CD8-positive, alpha-beta memory T cell (primary cell): ENCODE data around the gene ABHD5. TPM values are rescaled to one million over a fixed set of nuclear protein-coding genes. Genes with fewer than 3 reads are reported as not detected.

Experiments used
- CTCF ChIA-PET: fragments of 350-600 bp; sonication (Branson Sonifier 250); formaldehyde crosslinking; loops from one replicate; lab custom pipeline; 2021; ENCODE audit warnings: antibody characterized with exemption; lab: Charles Lee
- POLR2A ChIA-PET: fragments of 350-600 bp; sonication (Branson Sonifier 250); formaldehyde crosslinking; loops from one replicate; lab custom pipeline; 2021; ENCODE audit warnings: antibody characterized with exemption; lab: Charles Lee
- DNase-seq, 5 donors: peaks; one replicate each; pipeline versions ENCODE4 v3.0.0 to v3.0.0-alpha.2; 2020 to 2022; ENCODE audit warnings: mixed read lengths in 1 of 5
- H3K27ac ChIP-seq: one replicate; pipeline ENCODE4 v1.7.0; 2013; ENCODE audit warnings: low read depth, mild to moderate bottlenecking, low read length, moderate library complexity
- H3K27me3 ChIP-seq: 2 replicates; pipeline ENCODE4 v1.7.0; 2013; ENCODE audit warnings: low read length, mild to moderate bottlenecking; ENCODE audit not compliant: insufficient read depth, poor library complexity, severe bottlenecking
- H3K36me3 ChIP-seq: 2 replicates; pipeline ENCODE4 v1.7.0; 2013; ENCODE audit warnings: mild to moderate bottlenecking, low read length, moderate library complexity; ENCODE audit not compliant: insufficient read depth
- H3K4me1 ChIP-seq: 2 replicates; pipeline ENCODE4 v1.7.0; 2013; ENCODE audit warnings: mild to moderate bottlenecking, low read length, moderate library complexity; ENCODE audit not compliant: insufficient read depth
- H3K4me3 ChIP-seq: 2 replicates; pipeline ENCODE4 v1.7.0; 2013; ENCODE audit warnings: mild to moderate bottlenecking, low read length
- H3K9me3 ChIP-seq: 2 replicates; pipeline ENCODE4 v1.7.0; 2013; ENCODE audit warnings: mild to moderate bottlenecking, low read length
- H3K27ac Mint-ChIP-seq, 8 donors: one replicate each; pipeline ENCODE4 v1.8.0; 2020 to 2021; ENCODE audit warnings: mixed read lengths in 8 of 8, mild to moderate bottlenecking in 6 of 8, inconsistent platforms in 3 of 8, moderate library complexity in 3 of 8
- H3K27me3 Mint-ChIP-seq, 2 donors: one replicate each; pipeline ENCODE4 v1.8.0; 2020 to 2021; ENCODE audit warnings: mixed read lengths in 2 of 2, mild to moderate bottlenecking in 1 of 2, moderate library complexity in 1 of 2
- H3K36me3 Mint-ChIP-seq, 3 donors: one replicate each; pipeline ENCODE4 v1.8.0; 2020 to 2021; ENCODE audit warnings: mixed read lengths in 3 of 3, inconsistent platforms in 1 of 3, mild to moderate bottlenecking in 1 of 3
- H3K4me1 Mint-ChIP-seq, 3 donors: one replicate each; pipeline ENCODE4 v1.8.0; 2020 to 2021; ENCODE audit warnings: mixed read lengths in 3 of 3, inconsistent platforms in 1 of 3, mild to moderate bottlenecking in 1 of 3
- H3K4me3 Mint-ChIP-seq, 7 donors: one replicate each; pipeline ENCODE4 v1.8.0; 2020 to 2021; ENCODE audit warnings: mixed read lengths in 7 of 7, mild to moderate bottlenecking in 6 of 7, moderate library complexity in 4 of 7, inconsistent platforms in 2 of 7
- H3K9me3 Mint-ChIP-seq, 5 donors: one replicate each; pipeline ENCODE4 v1.8.0; 2020 to 2022; ENCODE audit warnings: mixed read lengths in 5 of 5, mild to moderate bottlenecking in 3 of 5, moderate library complexity in 2 of 5, inconsistent platforms in 1 of 5
- polyA plus RNA-seq: library from polyadenylated mRNA; unstranded; fragments of 300-500 nt; fragmentation: Illumina TruSeq; gene quantifications from one replicate; pipeline ENCODE4 v1.2.3, GENCODE V29; 2021
- total RNA-seq, 2 experiments: library from RNA; stranded (reverse); gene quantifications; one replicate each; pipeline ENCODE4 v1.2.3, GENCODE V29; 2021

The ABHD5 gene
- total and polyA plus RNA-seq, 3 experiments from 2014 or later, result 6.8 to 18.0 (median 17.0) TPM

GRCh38 chr3:43707998-43708397, 17.3 kb downstream of the ABHD5 start:
- Histone ChIP-seq H3K36me3 (peaks cover 15% of the 10 kb centered on the region), H3K9me3 (no peaks in the 10 kb centered on the region), H3K27me3 (no peaks in the 10 kb centered on the region), H3K4me3 (no peak overlapping the region), H3K27ac (no peak overlapping the region), H3K4me1 (no peaks in the 10 kb centered on the region)
- Mint-ChIP-seq H3K36me3 (peaks cover 14 to 33% (median 14%) of the 10 kb centered on the region in 3 donors), H3K27ac (no peak overlapping the region), H3K4me1 (peaks cover 0 to 3% (median 0%) of the 10 kb centered on the region in 3 donors), H3K9me3 (peaks cover 0 to 2% (median 0%) of the 10 kb centered on the region in 5 donors), H3K4me3 (no peak overlapping the region), H3K27me3 (no peaks in the 10 kb centered on the region)
- CTCF ChIA-PET, result no interaction called here
- POLR2A ChIA-PET, result no interaction called here
- DNase-seq, result no peak

GRCh38 chr3:43709022-43709421, 18.3 kb downstream of the ABHD5 start:
- Mint-ChIP-seq H3K4me3 (no peak overlapping the region), H3K9me3 (peaks cover 0 to 2% (median 0%) of the 10 kb centered on the region in 5 donors), H3K27me3 (no peaks in the 10 kb centered on the region), H3K36me3 (peaks cover 20 to 35% (median 21%) of the 10 kb centered on the region in 3 donors), H3K4me1 (peaks cover 0 to 3% (median 0%) of the 10 kb centered on the region in 3 donors), H3K27ac (no peak overlapping the region)
- CTCF ChIA-PET, result no interaction called here
- Histone ChIP-seq H3K27me3 (no peaks in the 10 kb centered on the region), H3K4me1 (no peaks in the 10 kb centered on the region), H3K9me3 (no peaks in the 10 kb centered on the region), H3K27ac (no peak overlapping the region), H3K36me3 (peaks cover 11% of the 10 kb centered on the region), H3K4me3 (no peak overlapping the region)
- no peak for DNase-seq
- POLR2A ChIA-PET, result no interaction called here

GRCh38 chr3:43710607-43711006, 19.9 kb downstream of the ABHD5 start:
- peaks cover 0 to 3% (median 0%) of the 10 kb centered on the region in 3 donors for H3K4me1 Mint-ChIP-seq
- peaks cover 0 to 2% (median 0%) of the 10 kb centered on the region in 5 donors for H3K9me3 Mint-ChIP-seq
- no peak overlapping the region for H3K4me3 ChIP-seq
- H3K27ac ChIP-seq, result no peak overlapping the region
- H3K27ac Mint-ChIP-seq, result no peak overlapping the region
- no peaks in the 10 kb centered on the region for H3K4me1 ChIP-seq
- H3K36me3 ChIP-seq, result peaks cover 11% of the 10 kb centered on the region
- ChIA-PET POLR2A (no interaction called here), CTCF (no interaction called here)
- DNase-seq, result no peak
- no peak overlapping the region for H3K4me3 Mint-ChIP-seq
- no peaks in the 10 kb centered on the region for H3K27me3 ChIP-seq
- no peaks in the 10 kb centered on the region for H3K27me3 Mint-ChIP-seq
- H3K9me3 ChIP-seq, result no peaks in the 10 kb centered on the region
- H3K36me3 Mint-ChIP-seq, result peaks cover 21 to 38% (median 22%) of the 10 kb centered on the region in 3 donors

- H3K4me3 ChIP-seq, result no peak overlapping the region
- ChIA-PET POLR2A (no interaction called here), CTCF (no interaction called here)
- H3K36me3 Mint-ChIP-seq, result peaks cover 11 to 49% (median 33%) of the 10 kb centered on the region in 3 donors
- no peak overlapping the region for H3K27ac Mint-ChIP-seq
- H3K27me3 Mint-ChIP-seq, result no peaks in the 10 kb centered on the region
- no peak for DNase-seq
- H3K4me1 ChIP-seq, result no peaks in the 10 kb centered on the region
- no peaks in the 10 kb centered on the region for H3K4me1 Mint-ChIP-seq
- H3K36me3 ChIP-seq, result no peaks in the 10 kb centered on the region
- H3K27ac ChIP-seq, result no peak overlapping the region
- no peaks in the 10 kb centered on the region for H3K27me3 ChIP-seq
- H3K9me3 Mint-ChIP-seq, result no peaks in the 10 kb centered on the region
- H3K4me3 Mint-ChIP-seq, result no peak overlapping the region
- H3K9me3 ChIP-seq, result no peaks in the 10 kb centered on the region
Measured at GRCh38 chr3:43718296-43718695, 27.6 kb downstream of the ABHD5 start.

GRCh38 chr3:43723121-43723734, 32.5 kb downstream of the ABHD5 start:
- no peaks in the 10 kb centered on the region for H3K27me3 Mint-ChIP-seq
- H3K9me3 Mint-ChIP-seq, result no peaks in the 10 kb centered on the region
- H3K4me1 Mint-ChIP-seq, result no peaks in the 10 kb centered on the region
- ChIA-PET CTCF (no interaction called here), POLR2A (no interaction called here)
- H3K27ac Mint-ChIP-seq, result no peak overlapping the region
- H3K9me3 ChIP-seq, result no peaks in the 10 kb centered on the region
- DNase-seq, result no peak
- H3K4me3 ChIP-seq, result no peak overlapping the region
- H3K36me3 Mint-ChIP-seq, result peaks cover 0 to 24% (median 15%) of the 10 kb centered on the region in 3 donors
- no peak overlapping the region for H3K4me3 Mint-ChIP-seq
- no peaks in the 10 kb centered on the region for H3K4me1 ChIP-seq
- H3K27me3 ChIP-seq, result no peaks in the 10 kb centered on the region
- H3K27ac ChIP-seq, result no peak overlapping the region
- H3K36me3 ChIP-seq, result no peaks in the 10 kb centered on the region

GRCh38 chr3:43726521-43726920, 35.8 kb downstream of the ABHD5 start:
- CTCF ChIA-PET, result no interaction called here

GRCh38 chr3:43727930-43728329, 37.2 kb downstream of the ABHD5 start:
- peaks cover 0 to 7% (median 0%) of the 10 kb centered on the region in 3 donors for H3K36me3 Mint-ChIP-seq
- Histone ChIP-seq H3K4me1 (no peaks in the 10 kb centered on the region), H3K4me3 (no peak overlapping the region), H3K27me3 (no peaks in the 10 kb centered on the region), H3K9me3 (no peaks in the 10 kb centered on the region), H3K36me3 (no peaks in the 10 kb centered on the region), H3K27ac (no peak overlapping the region)
- no peak overlapping the region for H3K4me3 Mint-ChIP-seq
- ChIA-PET CTCF (no interaction called here), POLR2A (no interaction called here)
- H3K27me3 Mint-ChIP-seq, result no peaks in the 10 kb centered on the region
- no peak for DNase-seq
- H3K27ac Mint-ChIP-seq, result peak overlapping the region in 1 of 8 donors; percentile 74
- H3K9me3 Mint-ChIP-seq, result no peaks in the 10 kb centered on the region
- no peaks in the 10 kb centered on the region for H3K4me1 Mint-ChIP-seq

More at GRCh38 chr3:43726521-43726920, 35.8 kb downstream of the ABHD5 start:
- Mint-ChIP-seq H3K27me3 (no peaks in the 10 kb centered on the region), H3K4me1 (no peaks in the 10 kb centered on the region), H3K4me3 (no peak overlapping the region), H3K36me3 (peaks cover 0 to 8% (median 3%) of the 10 kb centered on the region in 3 donors), H3K27ac (no peak overlapping the region), H3K9me3 (no peaks in the 10 kb centered on the region)
- no peaks in the 10 kb centered on the region for H3K27me3 ChIP-seq
- H3K36me3 ChIP-seq, result no peaks in the 10 kb centered on the region
- no peak overlapping the region for H3K27ac ChIP-seq
- no peaks in the 10 kb centered on the region for H3K9me3 ChIP-seq
- DNase-seq, result no peak
- no peaks in the 10 kb centered on the region for H3K4me1 ChIP-seq
- no peak overlapping the region for H3K4me3 ChIP-seq
- POLR2A ChIA-PET, result no interaction called here

GRCh38 chr3:43728476-43728875, 37.7 kb downstream of the ABHD5 start:
- CTCF ChIA-PET, result no interaction called here
- no peak overlapping the region for H3K27ac ChIP-seq
- Mint-ChIP-seq H3K9me3 (no peaks in the 10 kb centered on the region), H3K27ac (no peak overlapping the region), H3K27me3 (no peaks in the 10 kb centered on the region), H3K4me1 (no peaks in the 10 kb centered on the region), H3K36me3 (peaks cover 0 to 9% (median 0%) of the 10 kb centered on the region in 3 donors), H3K4me3 (no peak overlapping the region)
- no peaks in the 10 kb centered on the region for H3K27me3 ChIP-seq
- no peaks in the 10 kb centered on the region for H3K4me1 ChIP-seq
- POLR2A ChIA-PET, result no interaction called here
- H3K4me3 ChIP-seq, result no peak overlapping the region
- no peaks in the 10 kb centered on the region for H3K9me3 ChIP-seq
- H3K36me3 ChIP-seq, result no peaks in the 10 kb centered on the region
- no peak for DNase-seq
